Activated gamma-delta T cell (primary cell): ENCODE measurements around the gene CNIH2.

ENCODE experiments used
- DNase-seq: peaks from one replicate; lab custom pipeline; 2025; lab: John Stamatoyannopoulos, UW

Gene CNIH2

DNA sequence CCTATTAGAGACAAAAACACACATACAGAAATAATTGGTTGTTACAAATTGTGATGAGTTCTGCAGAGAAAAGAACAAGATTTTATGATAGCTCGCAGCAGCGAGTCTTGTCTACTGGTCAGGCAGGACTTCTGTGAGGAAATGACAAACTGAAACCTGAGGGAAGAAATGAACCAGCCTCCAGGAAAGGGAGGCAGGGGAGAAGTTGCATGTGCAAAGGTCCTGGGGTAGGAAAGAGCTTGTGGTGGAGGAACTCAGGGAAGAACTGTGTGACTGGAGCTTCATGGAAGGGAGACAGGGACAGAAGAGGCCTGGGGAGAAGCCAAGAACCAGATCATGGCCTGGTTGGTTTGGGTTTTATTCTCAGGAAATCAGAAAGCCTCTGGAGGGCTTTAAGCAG, 18.8 kb upstream of the CNIH2 start:
- no peak for DNase-seq

DNA sequence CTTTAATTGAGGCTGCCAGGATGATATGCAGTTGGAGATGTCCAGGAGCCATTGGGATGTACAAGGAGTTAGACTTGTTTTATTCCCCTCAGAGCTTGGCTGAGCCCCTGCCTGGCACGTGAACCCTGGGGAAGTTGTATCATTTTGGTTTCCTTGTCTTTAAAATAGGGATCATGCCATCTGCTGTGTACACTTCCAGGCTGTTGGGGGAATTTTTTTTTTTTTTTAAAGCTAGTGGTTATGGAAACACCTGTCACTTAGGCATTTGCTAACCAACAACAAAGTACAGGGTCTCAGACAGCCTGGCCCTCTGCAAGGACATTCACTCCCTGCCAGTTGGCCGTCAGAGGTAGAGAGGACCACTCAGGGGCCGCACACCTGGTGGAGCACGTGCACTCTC, 18.0 kb upstream of the CNIH2 start:
- DNase-seq, result no peak

DNA sequence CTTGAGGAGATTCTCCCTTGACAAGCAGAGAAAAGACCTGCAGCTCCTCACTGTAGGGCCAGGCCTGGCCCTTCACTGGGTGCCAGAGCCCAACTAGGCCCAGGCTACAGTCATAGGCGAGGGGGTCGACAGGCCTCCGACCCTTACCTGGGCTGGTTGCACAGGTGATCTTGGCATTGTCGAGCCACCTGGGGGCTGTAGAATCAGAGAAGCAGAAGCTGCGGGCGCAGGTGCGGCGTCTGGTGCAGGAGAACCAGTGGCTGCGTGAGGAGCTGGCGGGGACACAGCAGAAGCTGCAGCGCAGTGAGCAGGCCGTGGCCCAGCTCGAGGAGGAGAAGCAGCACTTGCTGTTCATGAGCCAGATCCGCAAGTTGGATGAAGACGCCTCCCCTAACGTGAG, 16.4 kb upstream of the CNIH2 start:
- no peak for DNase-seq

DNA sequence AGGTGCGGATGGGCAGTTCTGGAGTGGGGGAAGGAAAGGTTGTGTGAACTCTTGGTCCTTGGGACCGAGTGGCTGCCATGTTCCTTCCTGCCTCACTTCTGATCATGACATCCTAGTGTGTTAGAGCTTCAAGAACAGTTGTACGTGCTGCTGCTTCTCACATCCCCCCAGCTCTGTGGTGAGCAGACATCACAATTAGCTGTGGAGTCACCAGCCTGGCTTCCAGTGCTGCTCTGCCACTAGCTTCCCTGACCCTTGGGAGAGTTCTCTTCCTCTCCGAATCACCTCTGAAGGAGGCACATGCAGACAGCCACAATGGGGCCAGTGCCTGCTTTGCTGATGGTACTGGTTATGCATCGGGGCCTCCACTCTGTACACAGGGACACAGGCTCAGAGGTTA, 15.8 kb upstream of the CNIH2 start:
- DNase-seq, result no peak

DNA sequence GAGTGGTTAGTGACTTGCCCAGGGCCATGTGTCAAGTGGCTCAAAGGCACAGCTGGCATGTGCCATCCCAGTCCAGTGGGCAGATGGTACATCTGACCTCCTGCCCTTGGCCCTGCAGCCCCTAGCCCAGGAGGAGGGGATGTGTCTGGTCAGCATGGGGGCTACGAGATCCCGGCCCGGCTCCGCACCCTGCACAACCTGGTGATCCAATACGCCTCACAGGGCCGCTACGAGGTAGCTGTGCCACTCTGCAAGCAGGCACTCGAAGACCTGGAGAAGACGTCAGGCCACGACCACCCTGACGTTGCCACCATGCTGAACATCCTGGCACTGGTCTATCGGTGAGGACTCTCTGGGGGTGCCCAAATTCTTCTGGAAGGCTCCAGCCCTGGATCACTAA, 15.3 kb upstream of the CNIH2 start:
- DNase-seq, result no peak

DNA sequence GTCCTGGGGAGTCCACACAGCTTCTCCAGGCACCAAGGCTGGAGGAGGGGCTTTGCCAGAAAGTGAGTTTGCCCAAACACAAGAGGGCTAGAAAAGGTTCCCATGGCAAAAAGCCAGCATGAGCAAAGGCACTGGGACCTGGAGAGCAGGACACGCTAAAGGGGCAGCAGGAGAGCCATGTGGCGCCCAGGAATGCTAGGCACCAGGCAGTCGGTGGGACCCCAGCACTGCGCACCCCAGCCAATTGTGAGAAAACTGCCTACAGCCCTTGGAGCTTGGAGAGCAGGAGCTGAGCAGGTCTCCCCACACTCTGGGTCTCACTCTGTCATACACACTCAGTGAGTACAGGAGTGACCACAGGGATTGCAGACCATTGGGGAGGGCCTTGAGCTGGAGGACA, 14.7 kb upstream of the CNIH2 start:
- DNase-seq, result no peak

DNA sequence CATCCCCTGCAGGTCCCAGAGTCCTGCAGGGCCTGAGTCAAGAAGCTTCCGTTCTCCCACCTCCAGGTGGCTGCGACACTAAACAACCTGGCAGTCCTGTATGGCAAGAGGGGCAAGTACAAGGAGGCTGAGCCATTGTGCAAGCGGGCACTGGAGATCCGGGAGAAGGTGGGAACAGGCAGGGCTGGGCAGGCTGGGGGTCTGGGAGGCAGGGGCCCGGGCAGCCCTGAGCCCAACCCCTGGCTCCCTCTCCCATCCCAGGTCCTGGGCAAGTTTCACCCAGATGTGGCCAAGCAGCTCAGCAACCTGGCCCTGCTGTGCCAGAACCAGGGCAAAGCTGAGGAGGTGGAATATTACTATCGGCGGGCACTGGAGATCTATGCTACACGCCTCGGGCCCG, 14.2 kb upstream of the CNIH2 start:
- DNase-seq, result no peak

DNA sequence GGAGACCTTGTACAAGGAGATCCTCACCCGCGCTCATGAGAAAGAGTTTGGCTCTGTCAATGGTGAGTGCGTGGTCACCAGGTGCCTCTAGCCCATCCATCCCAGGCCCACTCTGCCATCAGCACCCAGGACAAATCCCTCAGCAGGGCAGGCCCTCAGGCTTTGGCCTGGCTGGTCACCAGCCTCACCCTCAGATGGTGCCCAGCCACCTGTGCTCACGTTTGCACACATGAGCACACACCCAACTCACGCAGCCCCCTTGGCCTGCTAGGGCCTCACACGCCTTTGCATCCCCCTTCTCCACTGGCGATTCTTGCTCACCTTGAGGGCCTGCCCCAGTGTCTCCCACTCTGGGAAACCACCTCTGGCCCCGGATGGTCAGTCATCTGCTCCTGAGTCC, 13.6 kb upstream of the CNIH2 start:
- DNase-seq, result no peak

DNA sequence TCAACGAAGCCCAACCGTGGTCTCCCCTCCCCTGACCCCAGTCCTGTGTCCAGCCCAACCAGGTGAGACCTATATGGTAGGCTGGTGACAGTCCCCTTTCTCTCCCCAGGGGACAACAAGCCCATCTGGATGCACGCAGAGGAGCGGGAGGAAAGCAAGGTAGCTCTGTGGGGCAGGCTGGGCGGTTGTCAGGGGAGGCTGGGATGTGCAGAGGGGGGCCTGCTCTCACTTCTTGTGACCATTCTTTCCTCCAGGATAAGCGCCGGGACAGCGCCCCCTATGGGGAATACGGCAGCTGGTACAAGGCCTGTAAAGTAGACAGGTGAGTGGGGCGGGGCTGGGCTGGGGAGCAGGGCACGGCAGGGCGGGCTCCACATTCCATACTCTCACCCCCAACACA, 13.1 kb upstream of the CNIH2 start:
- no peak for DNase-seq

DNA sequence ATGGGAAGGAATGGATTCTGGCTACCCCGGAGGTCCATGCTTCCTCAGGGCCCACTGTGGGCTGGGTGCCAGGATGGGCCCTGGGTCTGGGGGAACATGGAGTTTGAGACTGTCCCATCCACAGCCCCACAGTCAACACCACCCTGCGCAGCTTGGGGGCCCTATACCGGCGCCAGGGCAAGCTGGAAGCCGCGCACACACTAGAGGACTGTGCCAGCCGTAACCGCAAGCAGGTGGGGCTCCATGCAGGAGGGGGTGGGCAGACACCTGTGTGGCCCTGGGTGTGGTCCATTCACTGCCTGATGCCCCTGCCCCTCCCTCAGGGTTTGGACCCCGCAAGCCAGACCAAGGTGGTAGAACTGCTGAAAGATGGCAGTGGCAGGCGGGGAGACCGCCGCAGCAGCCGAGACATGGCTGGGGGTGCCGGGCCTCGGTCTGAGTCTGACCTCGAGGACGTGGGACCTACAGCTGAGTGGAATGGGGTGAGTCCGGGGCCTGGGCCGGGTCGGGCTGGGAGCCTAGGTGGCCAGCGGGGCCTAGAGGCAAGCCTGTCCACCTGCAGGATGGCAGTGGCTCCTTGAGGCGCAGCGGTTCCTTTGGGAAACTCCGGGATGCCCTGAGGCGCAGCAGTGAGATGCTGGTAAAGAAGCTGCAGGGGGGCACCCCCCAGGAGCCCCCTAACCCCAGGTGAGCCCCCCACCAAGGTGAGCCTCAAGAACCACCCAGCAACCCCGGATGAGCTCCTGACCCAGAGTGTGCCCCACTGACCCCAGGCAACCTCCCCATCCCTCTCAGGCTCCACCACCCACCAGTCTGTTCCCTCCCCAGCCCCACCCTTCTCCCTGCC, 12.2 kb upstream of the CNIH2 start:
- no peak for DNase-seq

DNA sequence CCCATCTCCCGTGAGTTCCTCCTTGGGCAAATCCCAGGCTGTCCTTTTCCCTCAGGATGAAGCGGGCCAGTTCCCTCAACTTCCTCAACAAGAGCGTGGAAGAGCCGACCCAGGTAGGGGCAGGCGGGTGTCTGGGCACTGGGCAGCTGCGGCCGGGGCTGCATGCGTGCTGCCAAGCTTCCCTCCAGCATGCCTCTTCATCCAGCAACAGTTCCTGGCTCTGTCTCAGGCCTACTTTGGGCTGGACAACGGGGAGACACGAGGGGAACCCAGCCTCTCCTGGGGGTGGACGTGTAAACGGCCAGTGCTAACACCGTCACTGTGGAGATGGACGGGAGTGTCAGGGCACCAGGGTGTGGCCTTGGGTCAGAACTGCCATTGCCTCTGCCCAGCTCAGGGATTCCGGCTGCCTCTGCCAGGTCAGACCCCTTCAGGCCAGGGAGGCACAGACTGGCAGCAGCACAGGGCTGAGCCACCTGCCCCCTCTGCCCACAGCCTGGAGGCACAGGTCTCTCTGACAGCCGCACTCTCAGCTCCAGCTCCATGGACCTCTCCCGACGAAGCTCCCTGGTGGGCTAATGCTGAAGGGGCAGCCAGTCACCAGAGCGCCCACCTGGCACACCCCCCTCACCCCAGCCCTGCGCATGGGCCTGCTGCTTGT, 11.5 kb upstream of the CNIH2 start:
- DNase-seq, result no peak

DNA sequence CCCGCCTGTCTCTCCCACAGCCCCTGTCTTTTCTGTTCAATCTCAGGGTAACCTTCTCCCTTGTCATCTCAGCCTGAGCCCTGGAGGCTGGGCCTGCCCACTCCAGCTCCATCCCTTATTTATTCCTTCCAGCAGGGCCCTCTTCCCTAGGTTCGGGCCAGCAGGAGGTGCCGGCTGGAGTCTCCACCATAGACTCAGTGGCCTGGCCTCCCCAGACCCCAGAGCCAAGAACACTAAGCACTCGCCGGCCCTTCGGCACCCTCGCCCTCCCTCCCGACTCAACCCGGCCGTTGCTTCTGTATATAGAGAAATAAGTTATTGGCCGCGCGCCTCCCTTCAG, 11.0 kb upstream of the CNIH2 start:
- DNase-seq, result no peak

DNA sequence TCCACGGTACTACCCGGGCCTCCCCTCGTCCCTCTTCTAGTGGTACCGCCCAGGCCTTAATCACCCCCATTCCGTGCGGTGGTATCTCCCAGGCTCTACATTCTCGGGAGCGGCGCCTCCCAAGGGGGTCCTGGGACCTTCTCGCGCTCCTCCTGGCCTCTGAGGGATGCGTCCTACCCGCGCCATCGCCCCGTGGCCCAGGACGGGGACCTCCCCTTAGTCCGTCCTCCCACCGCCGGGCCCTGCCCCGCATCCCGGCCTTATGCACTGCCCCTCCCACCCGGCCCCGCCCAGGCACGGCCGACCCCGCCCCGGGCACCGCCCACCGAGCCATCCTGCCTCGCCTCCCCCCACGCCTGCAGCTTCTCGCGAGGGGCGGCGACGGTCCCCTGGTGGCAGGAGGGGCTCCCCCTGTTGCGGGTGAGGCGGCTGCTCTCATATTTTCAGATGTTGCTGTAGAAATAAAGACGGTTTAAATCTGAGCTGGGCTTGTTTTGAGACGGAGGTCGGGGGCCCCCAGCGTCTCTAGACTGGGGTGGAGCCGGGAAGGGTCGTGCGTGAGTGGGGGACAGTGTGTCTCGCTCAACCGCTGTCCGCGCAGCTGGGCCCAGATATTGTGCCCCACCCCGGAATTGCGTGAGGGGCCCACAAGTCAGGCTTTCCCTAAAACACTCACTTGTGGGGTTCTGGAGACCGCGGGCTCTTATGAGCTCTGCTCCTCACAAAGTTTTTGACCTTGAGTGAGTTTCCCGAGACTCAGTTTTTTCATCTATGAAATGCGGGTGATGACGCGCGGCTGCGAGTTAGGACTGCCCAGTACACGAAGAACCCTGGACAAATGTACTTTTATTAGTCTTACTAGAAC, 10.4 kb upstream of the CNIH2 start:
- DNase-seq, result peak; percentile 76

DNA sequence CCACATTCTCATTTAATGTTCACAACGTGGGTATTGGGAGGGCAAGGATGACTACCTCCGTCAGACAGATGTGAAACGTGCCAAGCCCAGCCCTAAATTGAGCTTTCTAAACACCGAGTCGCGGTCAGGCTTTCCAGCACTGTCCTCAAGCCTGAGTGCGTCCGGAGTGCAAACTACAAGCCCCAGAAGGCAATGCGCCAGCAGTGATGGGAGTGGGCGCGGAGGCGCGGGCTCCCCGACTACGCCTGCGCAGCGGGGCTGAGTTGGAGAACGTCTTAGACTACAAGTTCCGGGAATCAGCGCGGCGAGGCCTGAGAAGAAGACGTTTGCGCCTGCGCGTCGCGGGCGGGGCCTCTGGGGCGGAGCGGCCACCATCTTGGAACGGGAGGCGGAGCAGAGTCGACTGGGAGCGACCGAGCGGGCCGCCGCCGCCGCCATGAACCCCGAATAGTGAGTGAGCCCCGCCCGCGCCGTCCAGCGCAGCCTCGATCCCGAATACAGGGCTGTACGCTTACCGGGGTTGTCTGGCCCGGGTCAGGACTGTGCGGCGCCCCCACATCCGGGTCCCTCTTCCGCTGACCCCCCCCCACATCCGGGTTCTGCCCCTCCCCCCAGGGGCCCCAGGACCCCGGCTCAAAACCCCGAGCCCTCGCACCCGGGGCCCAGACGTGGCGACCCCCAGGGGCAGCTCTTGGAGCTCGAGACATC, 9.6 kb upstream of the CNIH2 start, which contains the start of gene RAB1B:
RAB1B (plus strand) TSS at position 396 of the 708 bp plus-strand sequence; CDS start at position 437, 41 bp downstream.
- peak; percentile 99 for DNase-seq

DNA sequence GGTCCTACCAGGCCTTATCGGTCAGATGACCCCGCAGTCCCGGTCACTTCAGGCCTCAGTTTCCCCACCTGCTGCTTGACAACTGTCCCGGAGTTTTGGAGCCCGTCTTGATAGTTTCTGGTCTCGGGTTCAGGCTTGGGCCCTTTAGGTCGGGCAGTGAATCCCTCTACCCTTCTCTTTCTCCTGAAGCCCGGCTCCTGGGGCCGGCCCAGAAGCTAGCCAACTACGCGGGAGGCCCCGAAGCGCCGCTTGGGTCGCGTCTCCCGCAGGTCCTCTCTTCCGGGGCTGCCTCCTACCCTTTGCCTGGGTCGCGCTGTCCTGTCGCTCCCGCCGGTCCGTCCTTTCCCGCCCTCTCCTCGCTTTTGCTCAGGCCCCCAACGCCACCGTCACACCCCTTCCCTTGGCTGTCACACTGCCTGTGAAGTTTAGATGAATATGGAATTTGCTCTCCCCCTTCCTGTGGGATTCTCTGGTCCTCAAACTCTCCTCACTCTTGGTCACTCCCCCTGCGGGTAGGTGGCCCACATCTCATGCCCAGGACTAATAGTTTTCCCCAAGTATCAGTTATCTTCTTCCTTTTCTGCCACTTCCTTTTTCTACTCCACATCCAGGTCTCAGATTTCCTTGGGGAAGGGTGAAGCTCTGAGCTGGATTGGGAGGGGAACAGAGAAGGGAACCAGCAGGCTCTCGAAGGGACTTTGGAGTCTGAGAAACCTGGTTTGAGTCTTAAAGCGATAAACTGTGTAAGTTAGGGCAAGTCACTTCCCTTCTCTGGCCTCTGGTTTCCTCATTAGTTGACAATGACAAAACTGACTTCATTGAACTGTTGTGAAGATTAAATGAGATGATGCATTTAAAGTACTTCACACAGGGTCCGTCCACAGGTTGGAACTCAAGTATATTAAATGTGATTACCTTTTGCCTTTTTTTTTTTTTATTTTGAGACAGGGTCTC, 8.7 kb upstream of the CNIH2 start:
- DNase-seq, result no peak

DNA sequence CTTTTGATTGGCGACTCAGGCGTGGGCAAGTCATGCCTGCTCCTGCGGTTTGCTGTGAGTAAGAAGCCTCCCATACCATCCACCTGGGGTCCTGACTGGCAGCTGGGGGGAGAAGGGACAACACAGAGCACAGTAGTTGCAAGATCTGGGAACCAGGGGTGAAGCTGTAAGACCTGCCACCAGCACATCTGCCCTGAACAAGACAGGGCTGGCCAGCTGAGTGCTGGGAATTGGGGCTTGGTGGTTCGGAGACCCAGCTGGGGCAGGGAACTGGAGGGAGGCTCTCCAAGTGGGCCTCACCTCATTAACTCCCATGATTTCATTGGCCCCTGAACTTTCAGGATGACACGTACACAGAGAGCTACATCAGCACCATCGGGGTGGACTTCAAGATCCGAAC, 6.2 kb upstream of the CNIH2 start:
- DNase-seq, result no peak

DNA sequence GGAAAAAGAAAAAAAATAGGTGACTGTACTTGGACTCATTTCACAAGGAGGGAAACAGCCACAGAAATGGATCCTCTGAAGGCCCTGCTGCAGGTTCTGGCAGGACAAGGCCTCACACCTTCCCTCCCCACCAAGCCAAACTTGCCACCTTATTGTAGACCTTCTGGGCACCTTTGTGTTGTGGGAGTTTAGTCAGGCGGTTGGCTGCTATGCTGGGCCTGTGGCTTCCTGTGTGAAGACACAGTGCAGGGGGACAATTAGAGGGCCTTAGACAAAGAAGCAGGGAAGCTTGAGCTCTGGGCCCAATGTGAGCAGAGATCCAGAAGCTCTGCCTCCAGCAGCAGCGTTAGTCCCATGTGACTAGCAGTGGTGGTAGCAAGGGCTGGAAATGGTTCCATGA, 5.4 kb upstream of the CNIH2 start:
- DNase-seq, result no peak

DNA sequence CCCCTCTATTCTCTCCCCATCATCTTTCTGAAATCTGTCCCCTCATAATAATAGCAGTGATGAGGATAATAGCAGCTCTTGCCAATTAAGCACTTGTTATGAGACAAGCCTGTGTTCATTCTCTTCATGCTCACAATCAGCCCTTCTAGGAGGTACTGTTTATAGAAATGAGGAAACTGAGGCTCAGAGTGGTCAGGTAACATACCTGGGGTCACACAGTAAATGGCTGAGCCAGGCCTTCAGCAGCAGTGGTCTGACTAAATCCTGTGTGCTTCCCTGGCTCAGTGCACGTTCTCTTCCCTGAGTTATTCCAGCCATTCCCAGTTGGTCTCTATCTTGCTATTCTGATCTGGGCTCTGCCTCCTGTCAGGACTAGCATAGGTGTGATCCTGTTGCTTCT, 3.8 kb upstream of the CNIH2 start:
- no peak for DNase-seq

DNA sequence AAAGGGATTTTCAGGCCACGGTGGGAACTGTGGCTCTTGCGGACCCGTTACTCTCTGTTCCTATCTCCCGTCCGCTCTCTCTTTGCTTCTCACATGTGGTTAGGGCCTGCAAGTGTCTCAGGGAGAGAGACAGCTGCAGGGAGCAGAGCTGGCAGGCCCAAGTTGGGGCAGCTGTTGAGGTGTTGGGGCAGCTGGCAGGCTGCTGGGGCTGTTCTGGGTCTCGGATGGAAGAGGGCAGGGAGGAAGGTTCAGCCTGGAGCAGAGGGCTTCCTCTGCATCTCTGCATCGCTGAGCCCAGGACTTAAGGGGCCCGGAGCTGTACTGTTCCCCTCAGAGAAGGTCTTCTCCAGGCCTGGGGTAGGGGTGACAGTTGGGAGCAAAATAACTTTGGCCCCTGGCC, 2.6 kb upstream of the CNIH2 start:
- DNase-seq, result no peak

DNA sequence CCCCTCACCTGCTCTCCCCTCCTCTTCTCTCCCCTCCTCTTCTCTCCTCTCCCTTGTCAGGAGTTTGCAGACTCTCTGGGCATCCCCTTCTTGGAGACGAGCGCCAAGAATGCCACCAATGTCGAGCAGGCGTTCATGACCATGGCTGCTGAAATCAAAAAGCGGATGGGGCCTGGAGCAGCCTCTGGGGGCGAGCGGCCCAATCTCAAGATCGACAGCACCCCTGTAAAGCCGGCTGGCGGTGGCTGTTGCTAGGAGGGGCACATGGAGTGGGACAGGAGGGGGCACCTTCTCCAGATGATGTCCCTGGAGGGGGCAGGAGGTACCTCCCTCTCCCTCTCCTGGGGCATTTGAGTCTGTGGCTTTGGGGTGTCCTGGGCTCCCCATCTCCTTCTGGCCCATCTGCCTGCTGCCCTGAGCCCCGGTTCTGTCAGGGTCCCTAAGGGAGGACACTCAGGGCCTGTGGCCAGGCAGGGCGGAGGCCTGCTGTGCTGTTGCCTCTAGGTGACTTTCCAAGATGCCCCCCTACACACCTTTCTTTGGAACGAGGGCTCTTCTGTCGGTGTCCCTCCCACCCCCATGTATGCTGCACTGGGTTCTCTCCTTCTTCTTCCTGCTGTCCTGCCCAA, 1.9 kb upstream of the CNIH2 start:
- no peak for DNase-seq
